VCaP (cell line): Measurements from ENCODE around the gene OSBPL2.

Source experiments
- H3K27ac ChIP-seq: fragments of 450-650 bp; 2 replicates; pipeline ENCODE4 v1.5.1; 2017
- TF ChIP-seq, protein P1 (sequence below): fragments of 450-650 bp; conservative IDR thresholded peaks from 2 replicates; pipeline ENCODE4 v1.5.1; 2017; ENCODE audit warnings: mild to moderate bottlenecking, moderate library complexity

The OSBPL2 gene

GRCh38 chr20:62301111-62301668 is 62.9 kb downstream of the OSBPL2 start:
- peak overlapping the region; percentile 98 for H3K27ac ChIP-seq
- TF ChIP-seq, protein P1, sequence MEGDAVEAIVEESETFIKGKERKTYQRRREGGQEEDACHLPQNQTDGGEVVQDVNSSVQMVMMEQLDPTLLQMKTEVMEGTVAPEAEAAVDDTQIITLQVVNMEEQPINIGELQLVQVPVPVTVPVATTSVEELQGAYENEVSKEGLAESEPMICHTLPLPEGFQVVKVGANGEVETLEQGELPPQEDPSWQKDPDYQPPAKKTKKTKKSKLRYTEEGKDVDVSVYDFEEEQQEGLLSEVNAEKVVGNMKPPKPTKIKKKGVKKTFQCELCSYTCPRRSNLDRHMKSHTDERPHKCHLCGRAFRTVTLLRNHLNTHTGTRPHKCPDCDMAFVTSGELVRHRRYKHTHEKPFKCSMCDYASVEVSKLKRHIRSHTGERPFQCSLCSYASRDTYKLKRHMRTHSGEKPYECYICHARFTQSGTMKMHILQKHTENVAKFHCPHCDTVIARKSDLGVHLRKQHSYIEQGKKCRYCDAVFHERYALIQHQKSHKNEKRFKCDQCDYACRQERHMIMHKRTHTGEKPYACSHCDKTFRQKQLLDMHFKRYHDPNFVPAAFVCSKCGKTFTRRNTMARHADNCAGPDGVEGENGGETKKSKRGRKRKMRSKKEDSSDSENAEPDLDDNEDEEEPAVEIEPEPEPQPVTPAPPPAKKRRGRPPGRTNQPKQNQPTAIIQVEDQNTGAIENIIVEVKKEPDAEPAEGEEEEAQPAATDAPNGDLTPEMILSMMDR, result no peak

- TF ChIP-seq, protein P1, result peak; percentile 86
- H3K27ac ChIP-seq, result peak overlapping the region; percentile 98
Measured at GRCh38 chr20:62301773-62302340, 63.5 kb downstream of the OSBPL2 start.

DNA sequence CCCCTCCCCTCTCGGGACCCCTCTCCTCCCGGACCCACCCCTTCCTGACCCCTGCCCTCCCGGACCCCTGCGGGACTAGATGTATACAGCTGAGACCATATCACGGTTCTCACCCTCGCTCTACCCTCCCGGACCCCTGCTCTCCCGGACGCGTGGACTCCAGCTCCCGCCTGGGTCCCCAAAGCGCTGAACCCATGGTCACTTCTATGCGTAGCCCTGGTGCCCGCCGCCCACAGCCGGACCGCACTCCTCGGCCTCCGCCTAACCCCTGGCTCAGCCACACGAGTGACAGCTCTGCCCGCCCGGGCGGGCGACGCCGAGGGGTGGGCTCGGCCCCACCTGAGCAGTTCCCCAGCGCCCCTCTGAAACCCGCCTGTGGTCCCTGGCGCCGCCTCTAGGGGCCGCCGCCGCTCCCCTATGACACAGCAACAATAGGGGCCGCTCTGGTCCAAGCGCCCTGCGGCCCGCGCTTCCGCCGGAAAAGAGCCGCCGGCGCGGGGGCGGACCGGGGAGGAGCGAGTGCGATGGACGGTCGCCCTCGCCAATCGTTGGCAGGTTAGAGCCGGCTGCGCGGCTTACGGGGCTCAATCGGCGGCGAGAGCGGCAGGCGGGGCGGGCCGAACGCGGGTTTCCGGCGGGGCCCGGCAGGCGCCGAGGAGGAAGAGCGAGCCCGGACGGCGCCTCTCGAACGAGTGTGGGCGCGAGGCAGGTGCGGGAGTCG is 64.2 kb downstream of the OSBPL2 start, which contains the start of gene ADRM1:
TSS of gene ADRM1 (plus strand) at position 657 of the 721 bp plus-strand sequence. CDS start 572 bp downstream, outside the sequence.
- H3K27ac ChIP-seq, result peak within 1 kb of the TSS; percentile 98
- TF ChIP-seq, protein P1, result peak; percentile 92

GRCh38 chr20:62303062-62303339 is 64.7 kb downstream of the OSBPL2 start:
- peak overlapping the region; percentile 98 for H3K27ac ChIP-seq

DNA sequence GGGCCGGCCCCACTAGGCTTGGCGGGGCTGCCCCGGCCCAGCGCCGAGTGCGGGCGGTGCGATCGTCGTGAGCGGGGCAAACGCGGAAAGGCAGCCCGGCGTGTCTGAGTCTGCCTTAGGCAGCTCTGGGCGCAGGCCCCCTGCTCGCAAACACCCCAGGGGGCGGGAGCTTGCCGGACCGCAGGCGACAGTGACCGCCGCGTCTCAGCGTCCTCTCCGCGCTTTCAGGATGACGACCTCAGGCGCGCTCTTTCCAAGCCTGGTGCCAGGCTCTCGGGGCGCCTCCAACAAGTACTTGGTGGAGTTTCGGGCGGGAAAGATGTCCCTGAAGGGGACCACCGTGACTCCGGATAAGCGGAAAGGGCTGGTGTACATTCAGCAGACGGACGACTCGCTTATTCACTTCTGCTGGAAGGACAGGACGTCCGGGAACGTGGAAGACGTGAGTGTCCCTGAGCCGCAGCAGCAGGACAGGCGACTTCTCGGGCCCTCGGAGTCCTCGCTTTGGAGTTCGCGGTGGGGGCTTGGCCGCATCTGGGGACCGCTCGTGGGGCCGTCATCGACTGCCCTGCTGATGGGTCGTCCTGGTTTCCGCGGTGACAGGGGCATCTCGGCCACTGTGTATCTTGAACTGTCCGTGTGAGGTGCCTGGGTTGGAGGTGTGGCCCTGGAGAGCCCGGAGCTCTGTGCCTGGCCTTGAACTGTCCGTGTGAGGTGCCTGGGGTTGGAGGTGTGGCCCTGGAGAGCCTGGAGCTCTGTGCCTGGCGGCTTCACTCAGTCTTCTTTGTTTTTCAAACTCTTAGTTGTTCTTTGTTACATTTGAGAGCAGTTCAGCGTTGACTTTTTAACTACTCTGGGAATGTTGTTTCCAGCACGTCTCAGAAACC is 65.3 kb downstream of the OSBPL2 start:
- H3K27ac ChIP-seq, result peak overlapping the region; percentile 98
- TF ChIP-seq, protein P1, result no peak

More at GRCh38 chr20:62303062-62303339, 64.7 kb downstream of the OSBPL2 start:
- TF ChIP-seq, protein P1, result no peak

GRCh38 chr20:62304331-62305148 is 66.2 kb downstream of the OSBPL2 start:
- peak overlapping the region; percentile 98 for H3K27ac ChIP-seq
- TF ChIP-seq, protein P1, result no peak
